ENCODE results near the gene NECTIN2. TPM values are rescaled to one million over a fixed set of nuclear protein-coding genes. Genes with fewer than 3 reads are reported as not detected.
"Not testable (repeated sequence)": the region's sequence is repeated elsewhere in the genome, so short reads cannot be mapped to it uniquely, and the experiment has no call there.

The NECTIN2 gene
- total RNA-seq, 1 experiment from 2014 or later: 104 TPM

GRCh38 chr19:44909775-44910174 lies 63.7 kb downstream of the NECTIN2 start:
- in situ Hi-C loops (cut with HindIII; ENCODE audit: low pct_unique_long_range_greater_than_20kb, low sequenced_read_pairs): no loop called here
- ChIA-PET POLR2A (no interaction called here), CTCF (no interaction called here)
- TF ChIP-seq POLR2AphosphoS5 (IDR thresholded peaks at IDR 0.05; ENCODE audit: low read depth, low read length) (no peak), REST (IDR thresholded peaks at IDR 0.05; ENCODE audit: insufficient read depth in 1 of 2, low read depth in 2 of 2, low read length in 1 of 2) (no peak), SIN3A (IDR thresholded peaks at IDR 0.05; ENCODE audit: borderline replicate concordance, insufficient read depth, low read depth, low read length) (no peak), TCF7L2 (IDR thresholded peaks at IDR 0.05; ENCODE audit: low read depth, low read length) (no peak), CTCF (IDR thresholded peaks at IDR 0.05) (no peak)
- intact Hi-C loops (cut with micrococcal nuclease; ENCODE audit: unreplicated experiment): no loop called here
- H3K4me1 ChIP-seq (ENCODE audit: control insufficient read depth, insufficient read depth, low read length): peaks cover 14% of the 10 kb centered on the region; the same call in 1 of the 2 replicates
- no peak for DNase-seq (ENCODE audit: low read depth, low spot score)
- H3K9me3 ChIP-seq (ENCODE audit: control insufficient read depth, insufficient read depth, low read depth, low read length): no peaks in the 10 kb centered on the region
- no peak overlapping the region for H3K27ac ChIP-seq (ENCODE audit: low read length)
- H3K36me3 ChIP-seq (ENCODE audit: control insufficient read depth, insufficient read depth, low read length): no peaks in the 10 kb centered on the region
- no TSS peak for BruUV-seq (replicated peaks)
- ATAC-seq: no peak
- H3K4me3 ChIP-seq (ENCODE audit: low read depth in 2 of 2, low read length in 2 of 2): no peak overlapping the region
- no peaks in the 10 kb centered on the region for H3K27me3 ChIP-seq (ENCODE audit: control insufficient read depth, insufficient read depth, low read length)

GRCh38 chr19:44911896-44912295 lies 65.8 kb downstream of the NECTIN2 start:
- H3K4me3 ChIP-seq (ENCODE audit: low read depth in 2 of 2, low read length in 2 of 2); DNase-seq (ENCODE audit: low read depth, low spot score); H3K9me3 ChIP-seq (ENCODE audit: control insufficient read depth, insufficient read depth, low read depth, low read length); CTCF ChIA-PET; POLR2A ChIA-PET; BruUV-seq (replicated peaks); intact Hi-C loops (cut with micrococcal nuclease; ENCODE audit: unreplicated experiment); ATAC-seq; H3K27ac ChIP-seq (ENCODE audit: low read length); in situ Hi-C loops (cut with HindIII; ENCODE audit: low pct_unique_long_range_greater_than_20kb, low sequenced_read_pairs); H3K36me3 ChIP-seq (ENCODE audit: control insufficient read depth, insufficient read depth, low read length); H3K27me3 ChIP-seq (ENCODE audit: control insufficient read depth, insufficient read depth, low read length): not testable (repeated sequence)
- peaks cover 10% of the 10 kb centered on the region; the same call in 1 of the 2 replicates for H3K4me1 ChIP-seq (ENCODE audit: control insufficient read depth, insufficient read depth, low read length)

GRCh38 chr19:44912854-44913253 lies 66.8 kb downstream of the NECTIN2 start:
- Histone ChIP-seq H3K9me3 (ENCODE audit: control insufficient read depth, insufficient read depth, low read depth, low read length) (no peaks in the 10 kb centered on the region), H3K27me3 (ENCODE audit: control insufficient read depth, insufficient read depth, low read length) (no peaks in the 10 kb centered on the region), H3K36me3 (ENCODE audit: control insufficient read depth, insufficient read depth, low read length) (no peaks in the 10 kb centered on the region), H3K27ac (ENCODE audit: low read length) (no peak overlapping the region), H3K4me3 (ENCODE audit: low read depth in 2 of 2, low read length in 2 of 2) (no peak overlapping the region), H3K4me1 (ENCODE audit: control insufficient read depth, insufficient read depth, low read length) (peaks cover 10% of the 10 kb centered on the region; the same call in 1 of the 2 replicates)
- BruUV-seq (replicated peaks): no TSS peak
- TF ChIP-seq TCF7L2 (IDR thresholded peaks at IDR 0.05; ENCODE audit: low read depth, low read length): no peak
- no peak for TF ChIP-seq CTCF (IDR thresholded peaks at IDR 0.05)
- TF ChIP-seq POLR2AphosphoS5 (IDR thresholded peaks at IDR 0.05; ENCODE audit: low read depth, low read length): no peak
- TF ChIP-seq REST (IDR thresholded peaks at IDR 0.05; ENCODE audit: insufficient read depth in 1 of 2, low read depth in 2 of 2, low read length in 1 of 2): no peak
- no peak for TF ChIP-seq SIN3A (IDR thresholded peaks at IDR 0.05; ENCODE audit: borderline replicate concordance, insufficient read depth, low read depth, low read length)
- DNase-seq (ENCODE audit: low read depth, low spot score) (no peak), ATAC-seq (no peak)
- ChIA-PET CTCF (no interaction called here), POLR2A (no interaction called here)
- in situ Hi-C loops (cut with HindIII; ENCODE audit: low pct_unique_long_range_greater_than_20kb, low sequenced_read_pairs) (no loop called here), intact Hi-C loops (cut with micrococcal nuclease; ENCODE audit: unreplicated experiment) (no loop called here)
